Neural cell (in vitro differentiated cells): ENCODE results near the gene TK1.

Source experiments
- CTCF ChIP-seq: fragments of 450-650 bp; IDR thresholded peaks from 2 replicates; pipeline ENCODE4 v1.5.1; 2014; ENCODE audit warnings: antibody characterized with exemption, mild to moderate bottlenecking, moderate library complexity; ENCODE audit not compliant: poor library complexity, severe bottlenecking
- EZH2 ChIP-seq: fragments of 200-600, 300-800 bp; shearing (Covaris generic), sonication (generic); IDR thresholded peaks from 2 replicates; pipeline ENCODE4 v1.6.1; 2014; ENCODE audit warnings: antibody characterized with exemption, low read length, borderline replicate concordance, mild to moderate bottlenecking; ENCODE audit not compliant: insufficient read depth, poor library complexity, severe bottlenecking
- POLR2AphosphoS5 ChIP-seq: IDR thresholded peaks from 2 replicates; pipeline ENCODE4 v1.6.1; 2012

- TF ChIP-seq CTCF (no peak), POLR2AphosphoS5 (no peak), EZH2 (no peak)
Measured at GRCh38 chr17:78219396-78220150, 32.7 kb upstream of the TK1 start.
